GM21360 (cell line): Measurements from ENCODE around the gene CPXCR1.
"Not testable (repeated sequence)": the region's sequence is repeated elsewhere in the genome, so short reads cannot be mapped to it uniquely, and the experiment has no call there.

Experiments
- ATAC-seq: cut with Tn5 transposase; IDR thresholded peaks from one replicate; pipeline ENCODE4 v1.9.1; 2021; ENCODE audit warnings: mild to moderate bottlenecking, moderate library complexity; ENCODE audit not compliant: unreplicated experiment

CPXCR1 gene

GRCh38 chrX:88746925-88747324 lies at the start of gene CPXCR1:
CPXCR1 (plus strand) TSS chrX:88747225; CDS start chrX:88753415, 6,190 bp downstream.
- no peak for ATAC-seq

- ATAC-seq, result no peak
Measured at GRCh38 chrX:88735835-88736234, 11.2 kb upstream of the CPXCR1 start.

GRCh38 chrX:88746215-88746614 lies 810 bp upstream of the CPXCR1 start:
- not testable (repeated sequence) for ATAC-seq

GRCh38 chrX:88752339-88752738 lies 5.3 kb downstream of the CPXCR1 start:
- not testable (repeated sequence) for ATAC-seq

GRCh38 chrX:88789825-88790224 lies 42.8 kb downstream of the CPXCR1 start:
- no peak for ATAC-seq
